Putamen (tissue), 1 donor: ENCODE measurements around the gene ITGBL1.

ENCODE experiments used
- DNase-seq: peaks from one replicate; pipeline ENCODE4 v3.0.0-alpha.2; 2016; ENCODE audit warnings: low spot score

The ITGBL1 gene

GRCh38 chr13:101749584-101749983, 297.1 kb downstream of the ITGBL1 start:
- DNase-seq = no peak

GRCh38 chr13:101751488-101751887, 299.0 kb downstream of the ITGBL1 start:
- no peak for DNase-seq

GRCh38 chr13:101752432-101752831, 300.0 kb downstream of the ITGBL1 start:
- no peak for DNase-seq

GRCh38 chr13:101755228-101755887, 302.9 kb downstream of the ITGBL1 start:
- no peak for DNase-seq

GRCh38 chr13:101757446-101758039, 305.1 kb downstream of the ITGBL1 start:
- peak; percentile 42 for DNase-seq

- no peak for DNase-seq
Measured at GRCh38 chr13:101763191-101763590, 310.7 kb downstream of the ITGBL1 start.
